ENCODE results near the gene IFNGR2. TPM values are rescaled to one million over a fixed set of nuclear protein-coding genes. Genes with fewer than 3 reads are reported as not detected.

The IFNGR2 gene
- total and polyA plus RNA-seq, 2 experiments from 2014 or later: 21.9 to 29.4 TPM

GRCh38 chr21:33359446-33359845 is 43.8 kb upstream of the IFNGR2 start:
- Mint-ChIP-seq H3K9me3 (peaks cover 9% of the 10 kb centered on the region; the same call in 2 of the 3 replicates), H3K27me3 (ENCODE audit: insufficient read depth, low read depth, poor library complexity) (no peaks in the 10 kb centered on the region), H3K36me3 (ENCODE audit: low read depth) (peaks cover 22% of the 10 kb centered on the region), H3K4me1 (peaks cover 15% of the 10 kb centered on the region), H3K4me3 (no peak overlapping the region), H3K27ac (no peak overlapping the region)
- Histone ChIP-seq H3K4me1 (ENCODE audit: insufficient read depth) (peaks cover 6% of the 10 kb centered on the region; the same call in 1 of the 2 replicates), H3K4me2 (no peak overlapping the region), H3K27ac (ENCODE audit: low read depth) (no peak overlapping the region), H3K27me3 (ENCODE audit: insufficient read depth) (no peaks in the 10 kb centered on the region), H2AFZ (no peak overlapping the region), H3K36me3 (ENCODE audit: insufficient read depth) (no peaks in the 10 kb centered on the region; the same call in 1 of the 2 replicates), H4K20me1 (replicated peaks; ENCODE audit: insufficient read depth) (no peaks in the 10 kb centered on the region), H3K9me2 (ENCODE audit: insufficient read depth) (no peaks in the 10 kb centered on the region), H3K79me2 (replicated peaks; ENCODE audit: insufficient read depth) (no peaks in the 10 kb centered on the region), H3F3A (replicated peaks; ENCODE audit: low read depth) (no peaks in the 10 kb centered on the region; the same call in 1 of the 2 replicates), H3K4me3 (no peak overlapping the region)
- DNase-seq (ENCODE audit: low spot score) (no peak), ATAC-seq (no peak)
- TF ChIP-seq ZNF114 (CRISPR knock-in tag; IDR thresholded peaks at IDR 0.05): no peak
- no peak for TF ChIP-seq NANOG (IDR thresholded peaks at IDR 0.05; ENCODE audit: borderline replicate concordance)
- TF ChIP-seq JUNB (IDR thresholded peaks at IDR 0.05; ENCODE audit: unreplicated experiment): no peak
- TF ChIP-seq REST (IDR thresholded peaks at IDR 0.05; ENCODE audit: unreplicated experiment): no peak
- TF ChIP-seq, protein P1, sequence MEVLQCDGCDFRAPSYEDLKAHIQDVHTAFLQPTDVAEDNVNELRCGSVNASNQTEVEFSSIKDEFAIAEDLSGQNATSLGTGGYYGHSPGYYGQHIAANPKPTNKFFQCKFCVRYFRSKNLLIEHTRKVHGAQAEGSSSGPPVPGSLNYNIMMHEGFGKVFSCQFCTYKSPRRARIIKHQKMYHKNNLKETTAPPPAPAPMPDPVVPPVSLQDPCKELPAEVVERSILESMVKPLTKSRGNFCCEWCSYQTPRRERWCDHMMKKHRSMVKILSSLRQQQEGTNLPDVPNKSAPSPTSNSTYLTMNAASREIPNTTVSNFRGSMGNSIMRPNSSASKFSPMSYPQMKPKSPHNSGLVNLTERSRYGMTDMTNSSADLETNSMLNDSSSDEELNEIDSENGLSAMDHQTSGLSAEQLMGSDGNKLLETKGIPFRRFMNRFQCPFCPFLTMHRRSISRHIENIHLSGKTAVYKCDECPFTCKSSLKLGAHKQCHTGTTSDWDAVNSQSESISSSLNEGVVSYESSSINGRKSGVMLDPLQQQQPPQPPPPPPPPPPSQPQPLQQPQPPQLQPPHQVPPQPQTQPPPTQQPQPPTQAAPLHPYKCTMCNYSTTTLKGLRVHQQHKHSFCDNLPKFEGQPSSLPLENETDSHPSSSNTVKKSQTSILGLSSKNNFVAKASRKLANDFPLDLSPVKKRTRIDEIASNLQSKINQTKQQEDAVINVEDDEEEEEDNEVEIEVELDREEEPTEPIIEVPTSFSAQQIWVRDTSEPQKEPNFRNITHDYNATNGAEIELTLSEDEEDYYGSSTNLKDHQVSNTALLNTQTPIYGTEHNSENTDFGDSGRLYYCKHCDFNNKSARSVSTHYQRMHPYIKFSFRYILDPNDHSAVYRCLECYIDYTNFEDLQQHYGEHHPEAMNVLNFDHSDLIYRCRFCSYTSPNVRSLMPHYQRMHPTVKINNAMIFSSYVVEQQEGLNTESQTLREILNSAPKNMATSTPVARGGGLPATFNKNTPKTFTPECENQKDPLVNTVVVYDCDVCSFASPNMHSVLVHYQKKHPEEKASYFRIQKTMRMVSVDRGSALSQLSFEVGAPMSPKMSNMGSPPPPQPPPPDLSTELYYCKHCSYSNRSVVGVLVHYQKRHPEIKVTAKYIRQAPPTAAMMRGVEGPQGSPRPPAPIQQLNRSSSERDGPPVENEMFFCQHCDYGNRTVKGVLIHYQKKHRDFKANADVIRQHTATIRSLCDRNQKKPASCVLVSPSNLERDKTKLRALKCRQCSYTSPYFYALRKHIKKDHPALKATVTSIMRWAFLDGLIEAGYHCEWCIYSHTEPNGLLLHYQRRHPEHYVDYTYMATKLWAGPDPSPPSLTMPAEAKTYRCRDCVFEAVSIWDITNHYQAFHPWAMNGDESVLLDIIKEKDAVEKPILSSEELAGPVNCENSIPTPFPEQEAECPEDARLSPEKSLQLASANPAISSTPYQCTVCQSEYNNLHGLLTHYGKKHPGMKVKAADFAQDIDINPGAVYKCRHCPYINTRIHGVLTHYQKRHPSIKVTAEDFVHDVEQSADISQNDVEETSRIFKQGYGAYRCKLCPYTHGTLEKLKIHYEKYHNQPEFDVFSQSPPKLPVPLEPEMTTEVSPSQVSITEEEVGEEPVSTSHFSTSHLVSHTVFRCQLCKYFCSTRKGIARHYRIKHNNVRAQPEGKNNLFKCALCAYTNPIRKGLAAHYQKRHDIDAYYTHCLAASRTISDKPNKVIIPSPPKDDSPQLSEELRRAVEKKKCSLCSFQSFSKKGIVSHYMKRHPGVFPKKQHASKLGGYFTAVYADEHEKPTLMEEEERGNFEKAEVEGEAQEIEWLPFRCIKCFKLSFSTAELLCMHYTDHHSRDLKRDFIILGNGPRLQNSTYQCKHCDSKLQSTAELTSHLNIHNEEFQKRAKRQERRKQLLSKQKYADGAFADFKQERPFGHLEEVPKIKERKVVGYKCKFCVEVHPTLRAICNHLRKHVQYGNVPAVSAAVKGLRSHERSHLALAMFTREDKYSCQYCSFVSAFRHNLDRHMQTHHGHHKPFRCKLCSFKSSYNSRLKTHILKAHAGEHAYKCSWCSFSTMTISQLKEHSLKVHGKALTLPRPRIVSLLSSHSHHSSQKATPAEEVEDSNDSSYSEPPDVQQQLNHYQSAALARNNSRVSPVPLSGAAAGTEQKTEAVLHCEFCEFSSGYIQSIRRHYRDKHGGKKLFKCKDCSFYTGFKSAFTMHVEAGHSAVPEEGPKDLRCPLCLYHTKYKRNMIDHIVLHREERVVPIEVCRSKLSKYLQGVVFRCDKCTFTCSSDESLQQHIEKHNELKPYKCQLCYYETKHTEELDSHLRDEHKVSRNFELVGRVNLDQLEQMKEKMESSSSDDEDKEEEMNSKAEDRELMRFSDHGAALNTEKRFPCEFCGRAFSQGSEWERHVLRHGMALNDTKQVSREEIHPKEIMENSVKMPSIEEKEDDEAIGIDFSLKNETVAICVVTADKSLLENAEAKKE (CRISPR knock-in tag; IDR thresholded peaks at IDR 0.05): no peak
- TF ChIP-seq, protein P2, sequence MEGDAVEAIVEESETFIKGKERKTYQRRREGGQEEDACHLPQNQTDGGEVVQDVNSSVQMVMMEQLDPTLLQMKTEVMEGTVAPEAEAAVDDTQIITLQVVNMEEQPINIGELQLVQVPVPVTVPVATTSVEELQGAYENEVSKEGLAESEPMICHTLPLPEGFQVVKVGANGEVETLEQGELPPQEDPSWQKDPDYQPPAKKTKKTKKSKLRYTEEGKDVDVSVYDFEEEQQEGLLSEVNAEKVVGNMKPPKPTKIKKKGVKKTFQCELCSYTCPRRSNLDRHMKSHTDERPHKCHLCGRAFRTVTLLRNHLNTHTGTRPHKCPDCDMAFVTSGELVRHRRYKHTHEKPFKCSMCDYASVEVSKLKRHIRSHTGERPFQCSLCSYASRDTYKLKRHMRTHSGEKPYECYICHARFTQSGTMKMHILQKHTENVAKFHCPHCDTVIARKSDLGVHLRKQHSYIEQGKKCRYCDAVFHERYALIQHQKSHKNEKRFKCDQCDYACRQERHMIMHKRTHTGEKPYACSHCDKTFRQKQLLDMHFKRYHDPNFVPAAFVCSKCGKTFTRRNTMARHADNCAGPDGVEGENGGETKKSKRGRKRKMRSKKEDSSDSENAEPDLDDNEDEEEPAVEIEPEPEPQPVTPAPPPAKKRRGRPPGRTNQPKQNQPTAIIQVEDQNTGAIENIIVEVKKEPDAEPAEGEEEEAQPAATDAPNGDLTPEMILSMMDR (conservative IDR thresholded peaks at IDR 0.05; ENCODE audit: low read depth in 2 of 2): no peak
- TF ChIP-seq POLR2AphosphoS5 (IDR thresholded peaks at IDR 0.05; ENCODE audit: low read depth): no peak
- TF ChIP-seq ZNF331 (CRISPR knock-in tag; IDR thresholded peaks at IDR 0.05; ENCODE audit: low read depth): no peak
